Stimulated activated CD4-positive, alpha-beta T cell treated with anti-CD3 and anti-CD28 coated beads, TNF-alpha, amount 100 ng/mL, for 1 hour (primary cell): ENCODE measurements around the gene DNAH2.

ENCODE experiments used
- DNase-seq, 3 donors: peaks; one replicate each; pipeline ENCODE4 v3.0.0-alpha.2; 2020; ENCODE audit warnings: low read depth in 3 of 3, low spot score in 1 of 3

DNAH2 gene

DNA sequence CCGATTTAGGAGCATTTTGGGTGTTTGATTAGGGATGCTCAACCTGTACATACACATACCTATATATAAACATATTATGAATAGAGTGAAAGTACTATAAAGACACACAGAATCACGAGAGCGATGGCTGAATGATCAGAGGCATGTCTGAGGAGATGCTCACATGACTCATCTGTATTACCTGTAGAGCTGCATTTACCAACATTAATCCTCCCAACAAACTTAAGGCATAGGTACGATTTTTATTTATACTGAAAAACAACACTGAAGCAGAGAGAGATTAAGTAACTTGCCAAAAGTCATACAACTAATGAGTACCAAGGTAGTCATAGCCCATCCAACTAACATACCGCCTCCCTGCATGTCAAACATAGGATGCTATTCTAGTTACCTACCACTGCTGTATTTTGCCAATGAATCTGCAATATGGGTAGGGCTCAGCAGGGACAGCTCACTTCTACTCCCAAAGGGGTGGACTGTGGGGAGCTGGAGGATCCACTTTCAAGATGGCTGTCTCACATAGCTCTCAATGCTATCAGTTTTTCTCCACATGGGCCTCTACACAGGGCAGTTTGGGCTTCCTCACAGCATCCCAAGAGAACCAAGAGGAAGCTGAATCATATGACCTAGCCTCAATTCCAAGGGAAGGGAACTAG is 147.6 kb downstream of the DNAH2 start:
- no peak for DNase-seq

DNA sequence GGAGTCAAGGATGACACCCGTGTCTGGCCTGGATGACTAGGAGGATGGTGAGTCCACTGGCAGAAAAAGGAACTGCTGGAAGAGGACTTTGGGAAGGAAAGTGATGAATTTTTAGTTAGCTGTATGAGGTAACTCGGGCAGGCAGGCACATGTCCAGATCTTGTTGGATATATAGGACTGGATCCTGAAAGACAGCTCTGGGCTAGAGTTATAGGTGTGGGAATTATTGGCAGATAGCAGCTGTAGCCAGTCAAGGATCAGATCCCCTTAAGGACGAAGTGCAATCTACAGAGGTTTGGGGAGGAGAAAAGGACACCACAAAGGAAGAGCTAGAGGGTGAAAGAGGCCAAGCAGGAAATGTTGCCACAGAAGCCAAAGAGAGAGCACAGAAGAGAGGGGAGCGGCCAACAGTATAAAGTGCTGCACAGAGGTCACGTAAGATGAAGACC is 150.4 kb downstream of the DNAH2 start:
- DNase-seq: no peak

- DNase-seq: no peak
Observed at GRCh38 chr17:7873051-7873450, 155.5 kb downstream of the DNAH2 start.

DNA sequence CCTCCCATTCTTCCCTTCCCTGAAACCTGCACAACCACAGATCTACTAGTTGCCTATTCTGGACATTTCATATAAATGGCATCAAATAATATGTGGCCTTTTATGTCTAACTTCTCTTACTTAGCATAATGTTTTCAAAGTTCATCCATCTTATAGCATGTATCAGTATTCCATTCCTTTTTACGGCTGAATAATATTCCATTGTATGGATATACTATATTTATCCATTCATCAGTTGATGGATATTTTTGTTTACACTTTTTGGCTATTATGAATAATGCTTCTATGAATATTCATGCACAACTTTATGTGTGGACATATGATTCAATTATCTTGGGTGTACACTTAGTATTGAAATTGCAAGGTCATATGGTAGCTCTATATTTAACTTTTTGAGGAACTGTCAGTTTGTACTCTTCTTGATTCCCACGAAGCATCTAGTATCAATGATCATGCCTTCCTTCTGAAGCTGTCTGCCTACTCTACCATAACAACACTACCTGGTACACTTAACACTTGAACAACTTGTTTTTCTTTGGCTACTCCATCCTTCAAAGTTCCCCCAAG is 158.3 kb downstream of the DNAH2 start:
- no peak for DNase-seq

GRCh38 chr17:7878234-7878633 is 160.7 kb downstream of the DNAH2 start:
- no peak for DNase-seq

- DNase-seq: no peak
Observed at GRCh38 chr17:7880076-7880868, 162.7 kb downstream of the DNAH2 start.

GRCh38 chr17:7881276-7882054 is 163.9 kb downstream of the DNAH2 start:
- no peak for DNase-seq

DNA sequence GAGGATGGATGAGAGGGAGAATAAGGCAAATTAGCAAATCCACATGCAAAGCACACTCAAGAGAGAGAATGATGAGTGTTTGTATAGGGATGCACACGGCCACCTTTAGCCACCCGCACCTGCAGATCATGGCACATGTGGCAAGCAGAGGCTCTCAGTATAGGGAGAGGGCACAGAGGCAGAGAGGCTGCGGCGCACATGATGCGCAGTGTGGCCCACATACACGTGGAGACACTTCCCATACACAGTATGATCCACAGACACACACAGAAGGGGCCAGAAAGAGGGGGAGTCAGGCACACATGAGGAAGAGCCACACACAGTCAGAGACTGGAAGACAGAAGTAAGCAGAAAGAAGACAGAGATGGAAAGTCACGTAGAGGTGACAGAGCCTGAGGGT is 164.5 kb downstream of the DNAH2 start:
- DNase-seq: no peak

- no peak for DNase-seq
Observed at GRCh38 chr17:7882629-7883028, 165.1 kb downstream of the DNAH2 start.
